H9 (cell line): ENCODE measurements around the gene SH3GLB2. TPM values are rescaled to one million over a fixed set of nuclear protein-coding genes. Genes with fewer than 3 reads are reported as not detected.
A peak's percentile ranks its signal among the peaks of the same experiment; 100 is the strongest.

Source experiments
- DNase-seq: peaks from one replicate; pipeline ENCODE4 v3.0.0-alpha.2; 2017
- H2AFZ ChIP-seq: one replicate; pipeline ENCODE4 v1.6.1; 2013; ENCODE audit warnings: mild to moderate bottlenecking, low read length, control low read depth, moderate library complexity
- H2AK5ac ChIP-seq: 2 replicates; pipeline ENCODE4 v1.6.1; 2013; ENCODE audit warnings: low read length, control low read depth, mixed read lengths; ENCODE audit not compliant: insufficient read length
- H2BK120ac ChIP-seq: one replicate; pipeline ENCODE4 v1.6.1; 2013; ENCODE audit warnings: low read depth, mild to moderate bottlenecking, low read length, control low read depth, inconsistent platforms; ENCODE audit not compliant: poor library complexity, severe bottlenecking
- H2BK12ac ChIP-seq: 2 replicates; pipeline ENCODE4 v1.6.1; 2013; ENCODE audit warnings: low read length, control low read depth, mixed read lengths, low read depth; ENCODE audit not compliant: insufficient read length
- H2BK15ac ChIP-seq: 2 replicates; pipeline ENCODE4 v1.6.1; 2013; ENCODE audit warnings: low read depth, low read length, control low read depth
- H2BK20ac ChIP-seq: one replicate; pipeline ENCODE4 v1.6.1; 2013; ENCODE audit warnings: low read depth, mild to moderate bottlenecking, low read length, control low read depth, inconsistent platforms; ENCODE audit not compliant: poor library complexity, severe bottlenecking
- H2BK5ac ChIP-seq: 2 replicates; pipeline ENCODE4 v1.6.1; 2013; ENCODE audit warnings: low read length, control low read depth, mixed read lengths; ENCODE audit not compliant: insufficient read length
- H3K14ac ChIP-seq: 2 replicates; pipeline ENCODE4 v1.6.1; 2013; ENCODE audit warnings: low read length, control low read depth; ENCODE audit not compliant: insufficient read depth
- H3K18ac ChIP-seq: 2 replicates; pipeline ENCODE4 v1.6.1; 2013; ENCODE audit warnings: low read depth, mild to moderate bottlenecking, mixed read lengths, low read length, control low read depth; ENCODE audit not compliant: insufficient read length
- H3K23ac ChIP-seq: 2 replicates; pipeline ENCODE4 v1.6.1; 2013; ENCODE audit warnings: low read length, control low read depth, mixed read lengths, low read depth; ENCODE audit not compliant: insufficient read length
- H3K23me2 ChIP-seq: 2 replicates; pipeline ENCODE4 v1.6.1; 2013; ENCODE audit warnings: low read depth, mild to moderate bottlenecking, mixed read lengths, low read length, control low read depth; ENCODE audit not compliant: insufficient read length, poor library complexity, severe bottlenecking
- H3K27ac ChIP-seq: 2 replicates; pipeline ENCODE4 v1.5.1; 2013; ENCODE audit warnings: low read length, control low read depth, mixed read lengths, low read depth; ENCODE audit not compliant: insufficient read length
- H3K27me3 ChIP-seq: 2 replicates; pipeline ENCODE4 v1.6.1; 2013; ENCODE audit warnings: low read length, control low read depth, inconsistent platforms; ENCODE audit not compliant: insufficient read depth
- H3K4ac ChIP-seq: 2 replicates; pipeline ENCODE4 v1.6.1; 2013; ENCODE audit warnings: low read depth, mild to moderate bottlenecking, control low read depth, inconsistent platforms, low read length, moderate library complexity
- H3K4me1 ChIP-seq: 2 replicates; pipeline ENCODE4 v1.6.1; 2013; ENCODE audit warnings: low read length, control low read depth, inconsistent platforms; ENCODE audit not compliant: insufficient read depth
- H3K4me2 ChIP-seq: 2 replicates; pipeline ENCODE4 v1.6.1; 2013; ENCODE audit warnings: low read length, control low read depth, mixed read lengths; ENCODE audit not compliant: insufficient read length, insufficient read depth
- H3K56ac ChIP-seq: 2 replicates; pipeline ENCODE4 v1.6.1; 2013; ENCODE audit warnings: low read depth, mild to moderate bottlenecking, mixed read lengths, low read length, control low read depth; ENCODE audit not compliant: insufficient read length
- H3K79me1 ChIP-seq: 2 replicates; pipeline ENCODE4 v1.6.1; 2013; ENCODE audit warnings: low read depth, mild to moderate bottlenecking, moderate library complexity, low read length, control low read depth, inconsistent platforms; ENCODE audit not compliant: insufficient read depth, poor library complexity, severe bottlenecking
- H3K79me2 ChIP-seq: 2 replicates; pipeline ENCODE4 v1.6.1; 2013; ENCODE audit warnings: low read length, control low read depth, inconsistent platforms; ENCODE audit not compliant: insufficient read depth
- H3K9ac ChIP-seq: 2 replicates; pipeline ENCODE4 v1.6.1; 2013; ENCODE audit warnings: low read length, control low read depth, mixed read lengths; ENCODE audit not compliant: insufficient read length; ENCODE audit errors: extremely low read depth
- H3K9me3 ChIP-seq: one replicate; pipeline ENCODE4 v1.6.1; 2013; ENCODE audit warnings: low read depth, low read length, inconsistent platforms; ENCODE audit not compliant: control insufficient read depth
- H3T11ph ChIP-seq: one replicate; pipeline ENCODE4 v1.6.1; 2013; ENCODE audit warnings: mild to moderate bottlenecking, low read length, control low read depth, inconsistent platforms
- H4K20me1 ChIP-seq: one replicate; pipeline ENCODE4 v1.6.1; 2013; ENCODE audit not compliant: control insufficient read depth, insufficient read length, insufficient read depth
- H4K5ac ChIP-seq: 2 replicates; pipeline ENCODE4 v1.6.1; 2013; ENCODE audit warnings: low read depth, mild to moderate bottlenecking, mixed read lengths, low read length, control low read depth; ENCODE audit not compliant: insufficient read length
- H4K8ac ChIP-seq: replicated peaks from 2 replicates; pipeline ENCODE4 v1.6.1; 2013; ENCODE audit warnings: low read length, control low read depth, mixed read lengths, low read depth; ENCODE audit not compliant: insufficient read length
- H4K91ac ChIP-seq: 2 replicates; pipeline ENCODE4 v1.6.1; 2013; ENCODE audit warnings: low read depth, mild to moderate bottlenecking, moderate library complexity, mixed read lengths, low read length, control low read depth; ENCODE audit not compliant: insufficient read length
- H3K27ac Mint-ChIP-seq, 3 experiments: 2 replicates in 2 of 3; 3 replicates in 1 of 3; pipeline ENCODE4 v1.8.0; 2020 to 2021; ENCODE audit warnings: mixed read lengths in 3 of 3, mild to moderate bottlenecking in 1 of 3, moderate library complexity in 1 of 3
- H3K27me3 Mint-ChIP-seq: 2 replicates; pipeline ENCODE4 v1.8.0; 2021; ENCODE audit warnings: low read depth, mild to moderate bottlenecking, moderate library complexity, mixed read lengths
- H3K36me3 Mint-ChIP-seq, 3 experiments: 2 replicates in 2 of 3; 3 replicates in 1 of 3; pipeline ENCODE4 v1.8.0; 2020 to 2021; ENCODE audit warnings: low read depth in 3 of 3, mixed read lengths in 3 of 3; ENCODE audit not compliant: insufficient read depth in 1 of 3
- H3K4me1 Mint-ChIP-seq, 2 experiments: 2 replicates each; pipeline ENCODE4 v1.8.0; 2020; ENCODE audit warnings: mixed read lengths in 2 of 2
- H3K4me3 Mint-ChIP-seq, 2 experiments: 2 replicates in 1 of 2; 3 replicates in 1 of 2; pipeline ENCODE4 v1.8.0; 2020 to 2021; ENCODE audit warnings: mild to moderate bottlenecking in 2 of 2, mixed read lengths in 2 of 2, moderate library complexity in 1 of 2
- H3K9me3 Mint-ChIP-seq, 2 experiments: 2 replicates in 1 of 2; 3 replicates in 1 of 2; pipeline ENCODE4 v1.8.0; 2020; ENCODE audit warnings: mild to moderate bottlenecking in 2 of 2, mixed read lengths in 2 of 2, moderate library complexity in 1 of 2
- CTCF ChIP-seq: fragments of 200-600 bp; sonication (generic); conservative IDR thresholded peaks from 3 replicates; pipeline ENCODE4 v1.8.0; 2021; ENCODE audit warnings: antibody characterized with exemption, mild to moderate bottlenecking
- WGBS: extraction: QIAGEN DNeasy Blood & Tissue Kit; methylation state at CpG from one replicate; pipeline ENCODE4 v1.1.7; 2013; ENCODE audit warnings: missing lambda C conversion rate, low lambda C conversion rate, mixed read lengths; ENCODE audit not compliant: insufficient read length; ENCODE audit errors: extremely low coverage; 5-methylcytosine and 5-hydroxymethylcytosine counted together
- total RNA-seq: library from RNA; stranded (reverse); gene quantifications from 2 replicates; pipeline ENCODE4 v1.2.1, GENCODE V29; 2021

Gene SH3GLB2
- total RNA-seq, 1 experiment from 2014 or later: 69.5 TPM

- no CpG with 5 or more reads among the region's 16 CpGs for WGBS
- Mint-ChIP-seq H3K4me1 (peaks cover 15 to 27% of the 10 kb centered on the region in 2 experiments), H3K27me3 (peaks cover 3% of the 10 kb centered on the region; the same call in 1 of the 2 replicates), H3K36me3 (no peaks in the 10 kb centered on the region; a peak in 1 of 7 replicates), H3K4me3 (no peak overlapping the region), H3K9me3 (no peaks in the 10 kb centered on the region), H3K27ac (peak overlapping the region in 1 of 3 experiments; percentile 90; a peak in 1 of 7 replicates)
- no peak overlapping the region for H3K23ac ChIP-seq
- no peak overlapping the region for H2BK12ac ChIP-seq
- H3K27ac ChIP-seq: no peak overlapping the region
- H2AK5ac ChIP-seq: no peak overlapping the region
- H3T11ph ChIP-seq: no peak overlapping the region
- no peak overlapping the region for H4K8ac ChIP-seq
- H2BK15ac ChIP-seq: no peak overlapping the region
- H3K56ac ChIP-seq: no peak overlapping the region
- H4K91ac ChIP-seq: no peak overlapping the region
- H3K4ac ChIP-seq: no peak overlapping the region
- H3K23me2 ChIP-seq: peaks cover 7% of the 10 kb centered on the region
- no peaks in the 10 kb centered on the region for H3K9me3 ChIP-seq
- H3K79me1 ChIP-seq: peaks cover 2% of the 10 kb centered on the region
- no peak for DNase-seq
- H2BK120ac ChIP-seq: no peak overlapping the region
- no peak overlapping the region for H3K18ac ChIP-seq
- no peak for TF ChIP-seq CTCF
- no peak overlapping the region for H3K9ac ChIP-seq
- no peaks in the 10 kb centered on the region for H3K27me3 ChIP-seq
- no peak overlapping the region for H4K5ac ChIP-seq
- H4K20me1 ChIP-seq: no peaks in the 10 kb centered on the region
- H2AFZ ChIP-seq: no peak overlapping the region
- H3K4me2 ChIP-seq: no peak overlapping the region
- H2BK20ac ChIP-seq: no peak overlapping the region
- peaks cover 2% of the 10 kb centered on the region; the same call in 1 of the 2 replicates for H3K79me2 ChIP-seq
- no peak overlapping the region for H2BK5ac ChIP-seq
- H3K4me1 ChIP-seq: no peaks in the 10 kb centered on the region; the same call in 1 of the 2 replicates
- no peak overlapping the region for H3K14ac ChIP-seq
These were observed 48.0 kb upstream of the SH3GLB2 start for GRCh38 chr9:129075996-129076639.
